SU-DHL-6 (cell line): ENCODE results near the gene SFRP5.

ENCODE experiments used
- H2AFZ ChIP-seq: fragments of 200-600 bp; sonication (generic); 2 replicates; pipeline ENCODE4 v1.6.1; 2014; ENCODE audit warnings: low read depth, mild to moderate bottlenecking, moderate library complexity, mixed read lengths, antibody characterized with exemption, low read length; ENCODE audit not compliant: severe bottlenecking
- H3F3A ChIP-seq: fragments of 200-600 bp; shearing (Covaris generic); 2 replicates; pipeline ENCODE4 v1.6.0; 2016; ENCODE audit warnings: antibody characterized with exemption, mild to moderate bottlenecking; ENCODE audit not compliant: insufficient read depth
- H3K27ac ChIP-seq: fragments of 200-600 bp; sonication (generic); 2 replicates; pipeline ENCODE4 v1.5.1; 2016; ENCODE audit warnings: low read depth, mild to moderate bottlenecking, low read length, moderate library complexity, mixed read lengths
- H3K27me3 ChIP-seq: fragments of 200-600 bp; sonication (generic), shearing (Covaris generic); 2 replicates; pipeline ENCODE4 v1.6.0; 2014; ENCODE audit warnings: mild to moderate bottlenecking, low read length
- H3K36me3 ChIP-seq: fragments of 200-600 bp; sonication (generic); 2 replicates; pipeline ENCODE4 v1.6.1; 2014; ENCODE audit warnings: mild to moderate bottlenecking, low read length, mixed read lengths
- H3K4me2 ChIP-seq: fragments of 300-600, 200-600 bp; shearing (Covaris generic), sonication (generic); 2 replicates; pipeline ENCODE4 v1.6.0; 2014; ENCODE audit warnings: low read length, low read depth, mild to moderate bottlenecking; ENCODE audit not compliant: poor library complexity, severe bottlenecking
- H3K4me3 ChIP-seq: fragments of 200-600 bp; sonication (generic); 2 replicates; pipeline ENCODE4 v1.5.1; 2014; ENCODE audit warnings: antibody characterized with exemption, low read length, mild to moderate bottlenecking, mixed read lengths; ENCODE audit not compliant: insufficient read depth, poor library complexity, severe bottlenecking
- H3K79me2 ChIP-seq: fragments of 200-600 bp; sonication (generic); 2 replicates; pipeline ENCODE4 v1.6.1; 2014; ENCODE audit warnings: mild to moderate bottlenecking, low read length, moderate library complexity; ENCODE audit not compliant: insufficient read depth
- H3K9ac ChIP-seq: fragments of 200-600 bp; sonication (generic); 2 replicates; pipeline ENCODE4 v1.7.0; 2014; ENCODE audit warnings: mild to moderate bottlenecking, low read length
- H3K9me2 ChIP-seq: fragments of 200-600 bp; sonication (generic); replicated peaks from 2 replicates; pipeline ENCODE4 v1.6.1; 2014; ENCODE audit warnings: low read length; ENCODE audit not compliant: insufficient read depth
- H3K9me3 ChIP-seq: fragments of 200-600 bp; sonication (generic); 2 replicates; pipeline ENCODE4 v1.6.1; 2014; ENCODE audit warnings: low read length, mixed read lengths; ENCODE audit not compliant: insufficient read depth
- H4K20me1 ChIP-seq: fragments of 200-600 bp; sonication (generic); 2 replicates; pipeline ENCODE4 v1.6.1; 2014; ENCODE audit warnings: low read depth, mild to moderate bottlenecking, antibody characterized with exemption, low read length, moderate library complexity, mixed read lengths
- CTCF ChIP-seq: fragments of 200-600 bp; sonication (generic); IDR thresholded peaks from one replicate; pipeline ENCODE4 v1.5.1; 2017; ENCODE audit warnings: antibody characterized with exemption, mild to moderate bottlenecking, low read length, moderate library complexity; ENCODE audit not compliant: insufficient read depth, poor library complexity, severe bottlenecking
- EZH2phosphoT487 ChIP-seq: fragments of 200-600 bp; sonication (generic), shearing (Covaris generic); conservative IDR thresholded peaks from 2 replicates; pipeline ENCODE4 v1.6.1; 2018; ENCODE audit warnings: mild to moderate bottlenecking, antibody characterized with exemption, low read length, moderate library complexity, mixed read lengths

Gene SFRP5

GRCh38 chr10:97779975-97780374 lies 8.2 kb upstream of the SFRP5 start:
- TF ChIP-seq CTCF, result no peak
- no peak for TF ChIP-seq EZH2phosphoT487
- H3K27ac ChIP-seq, result no peak overlapping the region
- H3K9ac ChIP-seq, result no peak overlapping the region
- no peaks in the 10 kb centered on the region for H4K20me1 ChIP-seq
- no peak overlapping the region for H3K4me3 ChIP-seq
- no peaks in the 10 kb centered on the region for H3K79me2 ChIP-seq
- H3K9me3 ChIP-seq, result no peaks in the 10 kb centered on the region
- no peaks in the 10 kb centered on the region for H3K27me3 ChIP-seq
- no peak overlapping the region for H2AFZ ChIP-seq
- no peak overlapping the region for H3K4me2 ChIP-seq
- H3F3A ChIP-seq, result no peaks in the 10 kb centered on the region
- no peaks in the 10 kb centered on the region for H3K36me3 ChIP-seq
- no peaks in the 10 kb centered on the region for H3K9me2 ChIP-seq

- no peaks in the 10 kb centered on the region for H4K20me1 ChIP-seq
- H3K27ac ChIP-seq, result no peak overlapping the region
- H3K36me3 ChIP-seq, result no peaks in the 10 kb centered on the region
- no peaks in the 10 kb centered on the region for H3K9me3 ChIP-seq
- no peak overlapping the region for H2AFZ ChIP-seq
- H3K79me2 ChIP-seq, result no peaks in the 10 kb centered on the region
- TF ChIP-seq EZH2phosphoT487, result no peak
- no peak for TF ChIP-seq CTCF
- H3K4me2 ChIP-seq, result no peak overlapping the region
- no peak overlapping the region for H3K9ac ChIP-seq
- no peak overlapping the region for H3K4me3 ChIP-seq
- no peaks in the 10 kb centered on the region for H3K27me3 ChIP-seq
- no peaks in the 10 kb centered on the region for H3F3A ChIP-seq
- H3K9me2 ChIP-seq, result no peaks in the 10 kb centered on the region
Observed at GRCh38 chr10:97779492-97779891, 7.7 kb upstream of the SFRP5 start.

GRCh38 chr10:97778452-97779302 lies 6.9 kb upstream of the SFRP5 start:
- H3K9me2 ChIP-seq, result no peaks in the 10 kb centered on the region
- no peak overlapping the region for H3K27ac ChIP-seq
- H3F3A ChIP-seq, result no peaks in the 10 kb centered on the region
- no peak overlapping the region for H3K9ac ChIP-seq
- no peaks in the 10 kb centered on the region for H3K36me3 ChIP-seq
- no peaks in the 10 kb centered on the region for H3K27me3 ChIP-seq
- no peak overlapping the region for H3K4me3 ChIP-seq
- no peaks in the 10 kb centered on the region for H4K20me1 ChIP-seq
- H3K9me3 ChIP-seq, result no peaks in the 10 kb centered on the region
- TF ChIP-seq CTCF (no peak), EZH2phosphoT487 (no peak)
- H3K4me2 ChIP-seq, result no peak overlapping the region
- H2AFZ ChIP-seq, result no peak overlapping the region
- H3K79me2 ChIP-seq, result no peaks in the 10 kb centered on the region
